Neural progenitor cell (in vitro differentiated cells): Measurements from ENCODE around the gene LRRC34. TPM values are rescaled to one million over a fixed set of nuclear protein-coding genes. Genes with fewer than 3 reads are reported as not detected.

Experiments used
- DNase-seq: peaks from one replicate; pipeline ENCODE4 v3.0.0-alpha.2; 2016; ENCODE audit warnings: low spot score
- H2AFZ ChIP-seq: fragments of 200-600 bp; sonication (generic); replicated peaks from 2 replicates; pipeline ENCODE4 v1.6.1; 2016; ENCODE audit warnings: antibody characterized with exemption
- H3F3A ChIP-seq: fragments of 200-600 bp; sonication (generic); 2 replicates; pipeline ENCODE4 v1.6.1; 2016; ENCODE audit warnings: antibody characterized with exemption, low read depth
- H3K27ac ChIP-seq: fragments of 200-600 bp; sonication (generic); 2 replicates; pipeline ENCODE4 v1.5.1; 2016; ENCODE audit warnings: mild to moderate bottlenecking
- H3K27me3 ChIP-seq: fragments of 200-600 bp; sonication (generic); 2 replicates; pipeline ENCODE4 v1.6.1; 2016; ENCODE audit warnings: mild to moderate bottlenecking, moderate library complexity
- H3K36me3 ChIP-seq: fragments of 200-600 bp; sonication (generic); 2 replicates; pipeline ENCODE4 v1.5.1; 2016
- H3K4me1 ChIP-seq: fragments of 200-600 bp; sonication (generic); 2 replicates; pipeline ENCODE4 v1.6.1; 2016; ENCODE audit warnings: mixed run types
- H3K4me2 ChIP-seq: fragments of 200-600 bp; sonication (generic); 2 replicates; pipeline ENCODE4 v1.6.1; 2016
- H3K4me3 ChIP-seq: fragments of 200-600 bp; sonication (generic); 2 replicates; pipeline ENCODE4 v1.5.1; 2016
- H3K79me2 ChIP-seq: fragments of 200-600 bp; sonication (generic); 2 replicates; pipeline ENCODE4 v1.6.1; 2016; ENCODE audit warnings: low read depth
- H3K9ac ChIP-seq: fragments of 200-600 bp; sonication (generic); 2 replicates; pipeline ENCODE4 v1.6.1; 2016
- H3K9me3 ChIP-seq: fragments of 200-600 bp; sonication (generic); 2 replicates; pipeline ENCODE4 v1.5.1; 2016; ENCODE audit warnings: low read depth
- H4K20me1 ChIP-seq: fragments of 200-600 bp; sonication (generic); 2 replicates; pipeline ENCODE4 v1.6.1; 2016; ENCODE audit warnings: low read depth
- H3K27ac Mint-ChIP-seq: 3 replicates; pipeline ENCODE4 v1.8.0; 2021; ENCODE audit warnings: mixed read lengths
- H3K27me3 Mint-ChIP-seq: 2 replicates; pipeline ENCODE4 v1.8.0; 2022; ENCODE audit warnings: low read depth, mild to moderate bottlenecking, inconsistent platforms, moderate library complexity, mixed read lengths; ENCODE audit not compliant: insufficient read depth
- H3K36me3 Mint-ChIP-seq: 3 replicates; pipeline ENCODE4 v1.8.0; 2021; ENCODE audit warnings: mixed read lengths
- H3K4me1 Mint-ChIP-seq: 3 replicates; pipeline ENCODE4 v1.8.0; 2021; ENCODE audit warnings: mixed read lengths
- H3K4me3 Mint-ChIP-seq: 3 replicates; pipeline ENCODE4 v1.8.0; 2021; ENCODE audit warnings: mild to moderate bottlenecking, moderate library complexity, mixed read lengths
- H3K9me3 Mint-ChIP-seq: 3 replicates; pipeline ENCODE4 v1.8.0; 2020; ENCODE audit warnings: mixed read lengths
- CTCF ChIP-seq: fragments of 200-600 bp; sonication (generic); IDR thresholded peaks from 2 replicates; pipeline ENCODE4 v1.5.1; 2017; ENCODE audit warnings: antibody characterized with exemption, mild to moderate bottlenecking
- EZH2 ChIP-seq: fragments of 200-600 bp; sonication (generic); IDR thresholded peaks from 2 replicates; pipeline ENCODE4 v1.6.1; 2017; ENCODE audit warnings: antibody characterized with exemption, mild to moderate bottlenecking, moderate library complexity
- EZH2phosphoT487 ChIP-seq: fragments of 200-600 bp; sonication (generic); IDR thresholded peaks from 2 replicates; pipeline ENCODE4 v1.6.1; 2017; ENCODE audit warnings: antibody characterized with exemption
- total RNA-seq: library from RNA; depleted of rRNA; stranded (reverse); fragments of >200 nt; gene quantifications from 2 replicates; pipeline ENCODE4 v1.2.3, GENCODE V29; 2015; ENCODE audit warnings: low replicate concordance

LRRC34 gene
- total RNA-seq, 1 donor from 2014 or later, result 54.8 TPM

GRCh38 chr3:169855514-169855913 lies 42.8 kb upstream of the LRRC34 start:
- Histone ChIP-seq H3K27me3 (no peaks in the 10 kb centered on the region), H3F3A (no peaks in the 10 kb centered on the region), H3K27ac (no peak overlapping the region), H3K4me2 (no peak overlapping the region), H3K36me3 (no peaks in the 10 kb centered on the region), H2AFZ (no peak overlapping the region), H3K79me2 (no peaks in the 10 kb centered on the region), H3K9me3 (no peaks in the 10 kb centered on the region), H3K4me1 (no peaks in the 10 kb centered on the region), H4K20me1 (no peaks in the 10 kb centered on the region), H3K4me3 (no peak overlapping the region), H3K9ac (no peak overlapping the region)
- Mint-ChIP-seq H3K27ac (no peak overlapping the region), H3K9me3 (no peaks in the 10 kb centered on the region), H3K4me3 (no peak overlapping the region), H3K4me1 (no peaks in the 10 kb centered on the region), H3K27me3 (peaks cover 3% of the 10 kb centered on the region), H3K36me3 (no peaks in the 10 kb centered on the region)
- TF ChIP-seq EZH2 (no peak), EZH2phosphoT487 (no peak), CTCF (no peak)
- no peak for DNase-seq

- no peak for DNase-seq
- no peaks in the 10 kb centered on the region for H3K9me3 ChIP-seq
- H3K4me1 ChIP-seq, result no peaks in the 10 kb centered on the region
- H4K20me1 ChIP-seq, result no peaks in the 10 kb centered on the region
- H3K4me2 ChIP-seq, result no peak overlapping the region
- no peak overlapping the region for H2AFZ ChIP-seq
- Mint-ChIP-seq H3K27ac (no peak overlapping the region), H3K27me3 (no peaks in the 10 kb centered on the region), H3K4me3 (no peak overlapping the region), H3K4me1 (no peaks in the 10 kb centered on the region), H3K9me3 (no peaks in the 10 kb centered on the region), H3K36me3 (no peaks in the 10 kb centered on the region)
- no peaks in the 10 kb centered on the region for H3K79me2 ChIP-seq
- no peak overlapping the region for H3K4me3 ChIP-seq
- H3K9ac ChIP-seq, result no peak overlapping the region
- no peak overlapping the region for H3K27ac ChIP-seq
- no peaks in the 10 kb centered on the region for H3K27me3 ChIP-seq
- no peaks in the 10 kb centered on the region for H3F3A ChIP-seq
- no peak for TF ChIP-seq CTCF
- TF ChIP-seq EZH2, result no peak
- no peak for TF ChIP-seq EZH2phosphoT487
- no peaks in the 10 kb centered on the region for H3K36me3 ChIP-seq
Measured at GRCh38 chr3:169850618-169851017, 37.9 kb upstream of the LRRC34 start.

GRCh38 chr3:169848741-169849140 lies 36.0 kb upstream of the LRRC34 start:
- no peaks in the 10 kb centered on the region for H3K9me3 ChIP-seq
- no peaks in the 10 kb centered on the region for H3F3A ChIP-seq
- no peaks in the 10 kb centered on the region for H3K36me3 ChIP-seq
- H3K4me3 ChIP-seq, result no peak overlapping the region
- no peak for TF ChIP-seq EZH2phosphoT487
- no peak for TF ChIP-seq EZH2
- TF ChIP-seq CTCF, result no peak
- no peak overlapping the region for H3K4me2 ChIP-seq
- no peak overlapping the region for H3K27ac ChIP-seq
- no peaks in the 10 kb centered on the region for H4K20me1 ChIP-seq
- no peaks in the 10 kb centered on the region for H3K4me1 ChIP-seq
- H3K27me3 ChIP-seq, result no peaks in the 10 kb centered on the region
- H3K79me2 ChIP-seq, result no peaks in the 10 kb centered on the region
- no peaks in the 10 kb centered on the region for H3K36me3 Mint-ChIP-seq
- H3K4me3 Mint-ChIP-seq, result no peak overlapping the region
- no peak for DNase-seq
- no peak overlapping the region for H2AFZ ChIP-seq
- H3K9me3 Mint-ChIP-seq, result no peaks in the 10 kb centered on the region
- H3K27me3 Mint-ChIP-seq, result no peaks in the 10 kb centered on the region
- H3K4me1 Mint-ChIP-seq, result no peaks in the 10 kb centered on the region
- no peak overlapping the region for H3K9ac ChIP-seq
- no peak overlapping the region for H3K27ac Mint-ChIP-seq

- no peak overlapping the region for H3K9ac ChIP-seq
- no peaks in the 10 kb centered on the region for H3K36me3 Mint-ChIP-seq
- H3K9me3 Mint-ChIP-seq, result no peaks in the 10 kb centered on the region
- no peak for DNase-seq
- H3F3A ChIP-seq, result no peaks in the 10 kb centered on the region
- no peaks in the 10 kb centered on the region for H3K9me3 ChIP-seq
- no peaks in the 10 kb centered on the region for H3K79me2 ChIP-seq
- H3K27me3 Mint-ChIP-seq, result no peaks in the 10 kb centered on the region
- H3K4me3 Mint-ChIP-seq, result no peak overlapping the region
- H3K4me2 ChIP-seq, result no peak overlapping the region
- H3K27me3 ChIP-seq, result no peaks in the 10 kb centered on the region
- H4K20me1 ChIP-seq, result no peaks in the 10 kb centered on the region
- no peaks in the 10 kb centered on the region for H3K4me1 ChIP-seq
- H3K36me3 ChIP-seq, result no peaks in the 10 kb centered on the region
- H3K27ac ChIP-seq, result no peak overlapping the region
- TF ChIP-seq CTCF (no peak), EZH2 (no peak), EZH2phosphoT487 (no peak)
- no peaks in the 10 kb centered on the region for H3K4me1 Mint-ChIP-seq
- no peak overlapping the region for H3K4me3 ChIP-seq
- H3K27ac Mint-ChIP-seq, result no peak overlapping the region
- H2AFZ ChIP-seq, result no peak overlapping the region
Measured at GRCh38 chr3:169847896-169848295, 35.2 kb upstream of the LRRC34 start.
